ENCODE data around the gene PPP1R15B. TPM values are rescaled to one million over a fixed set of nuclear protein-coding genes. Genes with fewer than 3 reads are reported as not detected.

Gene PPP1R15B
- total RNA-seq, 2 donors from 2014 or later: 63.9 to 71.6 TPM

GRCh38 chr1:204408074-204408507, 3.5 kb downstream of the PPP1R15B start:
- H3K36me3 Mint-ChIP-seq (ENCODE audit: low read depth): peaks cover 86% of the 10 kb centered on the region
- no peaks in the 10 kb centered on the region for H3K9me3 Mint-ChIP-seq
- no peak for ATAC-seq (replicated peaks)
- peak overlapping the region; percentile 99 for H3K27ac Mint-ChIP-seq
- H3K4me1 Mint-ChIP-seq: peaks cover 5% of the 10 kb centered on the region
- peak overlapping the region; percentile 98 for H3K4me3 Mint-ChIP-seq
- H3K27me3 Mint-ChIP-seq: no peaks in the 10 kb centered on the region

GRCh38 chr1:204407295-204407971, 4.2 kb downstream of the PPP1R15B start:
- peak overlapping the region; percentile 98 for H3K4me3 Mint-ChIP-seq
- no peak for ATAC-seq (replicated peaks)
- peaks cover 5% of the 10 kb centered on the region for H3K4me1 Mint-ChIP-seq
- peaks cover 92% of the 10 kb centered on the region for H3K36me3 Mint-ChIP-seq (ENCODE audit: low read depth)
- H3K27ac Mint-ChIP-seq: peak overlapping the region; percentile 99
- H3K27me3 Mint-ChIP-seq: no peaks in the 10 kb centered on the region
- H3K9me3 Mint-ChIP-seq: no peaks in the 10 kb centered on the region

GRCh38 chr1:204406621-204407020, 5.0 kb downstream of the PPP1R15B start:
- Mint-ChIP-seq H3K36me3 (ENCODE audit: low read depth) (peaks cover 97% of the 10 kb centered on the region), H3K27me3 (no peaks in the 10 kb centered on the region), H3K27ac (peak overlapping the region; percentile 99), H3K4me1 (peaks cover 5% of the 10 kb centered on the region), H3K9me3 (no peaks in the 10 kb centered on the region), H3K4me3 (peak overlapping the region; percentile 98)
- no peak for ATAC-seq (replicated peaks)

- no peak for ATAC-seq (replicated peaks)
- H3K4me1 Mint-ChIP-seq: peaks cover 5% of the 10 kb centered on the region
- no peaks in the 10 kb centered on the region for H3K9me3 Mint-ChIP-seq
- H3K4me3 Mint-ChIP-seq: peak overlapping the region; percentile 98
- H3K27ac Mint-ChIP-seq: peak overlapping the region; percentile 83
- no peaks in the 10 kb centered on the region for H3K27me3 Mint-ChIP-seq
- H3K36me3 Mint-ChIP-seq (ENCODE audit: low read depth): peaks cover 97% of the 10 kb centered on the region
Measured at GRCh38 chr1:204405988-204406387, 5.6 kb downstream of the PPP1R15B start.

- Mint-ChIP-seq H3K36me3 (ENCODE audit: low read depth) (peaks cover 97% of the 10 kb centered on the region), H3K9me3 (no peaks in the 10 kb centered on the region), H3K4me3 (peak overlapping the region; percentile 98), H3K4me1 (peaks cover 5% of the 10 kb centered on the region), H3K27me3 (no peaks in the 10 kb centered on the region), H3K27ac (peak overlapping the region; percentile 48)
- no peak for ATAC-seq (replicated peaks)
Measured at GRCh38 chr1:204404629-204405028, 7.0 kb downstream of the PPP1R15B start.

GRCh38 chr1:204402391-204402790, 9.2 kb downstream of the PPP1R15B start:
- Mint-ChIP-seq H3K27me3 (no peaks in the 10 kb centered on the region), H3K4me1 (peaks cover 5% of the 10 kb centered on the region), H3K4me3 (no peak overlapping the region), H3K9me3 (no peaks in the 10 kb centered on the region), H3K36me3 (ENCODE audit: low read depth) (peaks cover 95% of the 10 kb centered on the region), H3K27ac (peak overlapping the region; percentile 52)
- ATAC-seq (replicated peaks): no peak

- Mint-ChIP-seq H3K4me3 (no peak overlapping the region), H3K9me3 (no peaks in the 10 kb centered on the region), H3K27me3 (no peaks in the 10 kb centered on the region), H3K27ac (peak overlapping the region; percentile 52), H3K36me3 (ENCODE audit: low read depth) (peaks cover 94% of the 10 kb centered on the region), H3K4me1 (peaks cover 5% of the 10 kb centered on the region)
- ATAC-seq (replicated peaks): no peak
Measured at GRCh38 chr1:204401730-204402129, 9.9 kb downstream of the PPP1R15B start.

GRCh38 chr1:204400882-204401510, 10.6 kb downstream of the PPP1R15B start:
- H3K27ac Mint-ChIP-seq: peak overlapping the region; percentile 2

GRCh38 chr1:204398197-204399125, 13.2 kb downstream of the PPP1R15B start:
- Mint-ChIP-seq H3K9me3 (no peaks in the 10 kb centered on the region), H3K4me1 (no peaks in the 10 kb centered on the region), H3K36me3 (ENCODE audit: low read depth) (peaks cover 84% of the 10 kb centered on the region), H3K27ac (peak overlapping the region; percentile 76), H3K27me3 (no peaks in the 10 kb centered on the region), H3K4me3 (no peak overlapping the region)
- ATAC-seq (replicated peaks): peak; percentile 93

More at GRCh38 chr1:204400882-204401510, 10.6 kb downstream of the PPP1R15B start:
- H3K4me3 Mint-ChIP-seq: no peak overlapping the region
- ATAC-seq (replicated peaks): no peak
- peaks cover 2% of the 10 kb centered on the region for H3K4me1 Mint-ChIP-seq
- no peaks in the 10 kb centered on the region for H3K9me3 Mint-ChIP-seq
- H3K36me3 Mint-ChIP-seq (ENCODE audit: low read depth): peaks cover 94% of the 10 kb centered on the region
- no peaks in the 10 kb centered on the region for H3K27me3 Mint-ChIP-seq

- Mint-ChIP-seq H3K9me3 (no peaks in the 10 kb centered on the region), H3K4me1 (no peaks in the 10 kb centered on the region), H3K36me3 (ENCODE audit: low read depth) (peaks cover 64% of the 10 kb centered on the region), H3K27me3 (no peaks in the 10 kb centered on the region), H3K27ac (no peak overlapping the region), H3K4me3 (no peak overlapping the region)
- ATAC-seq (replicated peaks): no peak
Measured at GRCh38 chr1:204396015-204396583, 15.5 kb downstream of the PPP1R15B start.

GRCh38 chr1:204391629-204392028, 20.0 kb downstream of the PPP1R15B start:
- peaks cover 22% of the 10 kb centered on the region for H3K36me3 Mint-ChIP-seq (ENCODE audit: low read depth)
- no peaks in the 10 kb centered on the region for H3K27me3 Mint-ChIP-seq
- no peaks in the 10 kb centered on the region for H3K9me3 Mint-ChIP-seq
- ATAC-seq (replicated peaks): no peak
- H3K4me3 Mint-ChIP-seq: no peak overlapping the region
- H3K4me1 Mint-ChIP-seq: peaks cover 4% of the 10 kb centered on the region
- H3K27ac Mint-ChIP-seq: peak overlapping the region; percentile 6

- H3K9me3 Mint-ChIP-seq: no peaks in the 10 kb centered on the region
- no peak for ATAC-seq (replicated peaks)
- no peak overlapping the region for H3K4me3 Mint-ChIP-seq
- peaks cover 4% of the 10 kb centered on the region for H3K4me1 Mint-ChIP-seq
- H3K27me3 Mint-ChIP-seq: no peaks in the 10 kb centered on the region
- H3K27ac Mint-ChIP-seq: peak overlapping the region; percentile 25
- peaks cover 15% of the 10 kb centered on the region for H3K36me3 Mint-ChIP-seq (ENCODE audit: low read depth)
Measured at GRCh38 chr1:204390751-204391466, 20.7 kb downstream of the PPP1R15B start.

- Mint-ChIP-seq H3K36me3 (ENCODE audit: low read depth) (no peaks in the 10 kb centered on the region), H3K27ac (no peak overlapping the region), H3K4me3 (no peak overlapping the region), H3K27me3 (no peaks in the 10 kb centered on the region), H3K9me3 (no peaks in the 10 kb centered on the region), H3K4me1 (peaks cover 4% of the 10 kb centered on the region)
- ATAC-seq (replicated peaks): no peak
Measured at GRCh38 chr1:204385727-204386126, 25.9 kb downstream of the PPP1R15B start.

Measured in activated T-helper 17 cell treated with anti-CD3 and anti-CD28 coated beads, Interleukin-2, amount 50 U/mL, for 72 hours (primary cell).